Hematopoietic multipotent progenitor cell treated with erythropoietin and hydrocortisone succinate and interleukin-3 and kit ligand, for 15 days (in vitro differentiated cells): ENCODE results near the gene FOXK2.
"Not testable (repeated sequence)": the region's sequence is repeated elsewhere in the genome, so short reads cannot be mapped to it uniquely, and the experiment has no call there.

Experiments
- DNase-seq: peaks from one replicate; pipeline ENCODE4 v3.0.0-alpha.2; 2015; ENCODE audit warnings: low spot score

FOXK2 gene

GRCh38 chr17:82534401-82534812, 14.9 kb downstream of the FOXK2 start:
- no peak for DNase-seq

- DNase-seq: no peak
Observed at GRCh38 chr17:82536512-82537201, 17.1 kb downstream of the FOXK2 start.

- DNase-seq: not testable (repeated sequence)
Observed at GRCh38 chr17:82537228-82537627, 17.7 kb downstream of the FOXK2 start.

GRCh38 chr17:82539076-82539475, 19.5 kb downstream of the FOXK2 start:
- DNase-seq: not testable (repeated sequence)

GRCh38 chr17:82542439-82542838, 22.9 kb downstream of the FOXK2 start:
- no peak for DNase-seq

GRCh38 chr17:82544431-82545070, 25.0 kb downstream of the FOXK2 start:
- no peak for DNase-seq

- no peak for DNase-seq
Observed at GRCh38 chr17:82545071-82545462, 25.5 kb downstream of the FOXK2 start.

GRCh38 chr17:82547981-82548380, 28.4 kb downstream of the FOXK2 start:
- DNase-seq: no peak

DNA sequence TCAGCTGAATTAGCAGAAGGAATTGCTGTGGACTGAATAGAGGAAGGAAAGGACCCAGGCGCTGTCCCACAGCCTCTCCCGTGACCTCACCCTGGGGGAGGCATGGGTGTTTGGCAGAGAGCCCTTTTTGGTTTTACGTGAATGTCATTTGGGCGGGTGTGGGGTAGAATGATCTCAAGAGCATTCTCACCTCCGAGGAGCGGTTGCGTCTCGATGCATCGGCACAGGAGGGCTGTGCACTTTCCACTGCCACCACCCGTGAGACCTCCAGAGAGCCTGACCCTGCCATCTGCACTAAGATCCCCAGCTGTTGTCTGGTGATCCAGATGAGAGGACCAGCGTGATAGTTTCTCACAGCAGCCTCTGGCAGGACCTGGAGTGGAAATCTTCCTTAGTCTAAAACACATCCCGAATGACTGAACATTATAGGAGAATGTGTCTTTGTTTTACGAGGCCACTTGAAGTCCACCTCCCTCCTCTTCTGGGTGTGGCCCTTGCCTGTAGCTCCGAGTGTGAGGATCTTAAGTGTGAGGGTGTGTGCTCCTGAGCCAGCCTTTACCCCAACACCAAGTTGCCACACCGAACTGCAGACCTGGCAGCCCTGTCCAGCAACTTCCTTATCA, 29.3 kb downstream of the FOXK2 start:
- DNase-seq: peak; percentile 43

DNA sequence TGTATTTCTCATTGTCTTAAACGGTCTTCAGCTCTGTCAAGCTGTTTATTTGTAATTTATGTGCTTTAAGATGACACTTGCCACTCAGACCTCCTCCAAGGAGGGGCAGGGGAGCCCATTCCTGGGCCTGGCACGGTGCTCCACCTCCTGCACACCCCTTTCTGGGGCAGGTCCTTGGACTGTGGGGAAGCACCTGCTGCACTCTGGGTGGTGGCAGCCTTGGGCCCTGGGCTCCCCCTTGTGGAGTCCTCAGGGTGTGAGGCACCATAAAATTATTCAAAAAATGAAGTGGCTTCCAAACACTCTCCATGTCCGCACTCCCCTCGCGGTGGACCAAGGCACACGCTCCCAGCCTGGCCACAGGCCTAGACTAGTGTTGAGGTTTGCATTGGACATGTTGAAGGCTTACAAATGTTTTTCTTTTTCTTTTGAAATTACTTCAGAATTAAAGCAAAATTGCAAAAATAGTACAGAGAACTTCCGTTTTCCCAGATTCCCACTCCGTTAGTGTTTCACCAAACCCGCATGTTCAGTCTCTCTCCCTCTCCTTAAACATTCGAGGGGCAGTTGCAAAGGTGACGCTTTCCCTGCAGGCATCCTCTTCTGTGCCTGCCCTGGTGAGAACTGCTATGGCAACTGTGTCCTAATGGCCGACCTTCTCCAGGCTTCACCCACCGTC, 32.4 kb downstream of the FOXK2 start:
- DNase-seq: peak; percentile 67

- no peak for DNase-seq
Observed at GRCh38 chr17:82552580-82552979, 33.0 kb downstream of the FOXK2 start.

GRCh38 chr17:82553210-82553930, 33.8 kb downstream of the FOXK2 start:
- DNase-seq: no peak

GRCh38 chr17:82557510-82557909, 38.0 kb downstream of the FOXK2 start:
- DNase-seq: not testable (repeated sequence)

GRCh38 chr17:82559566-82560251, 40.2 kb downstream of the FOXK2 start:
- DNase-seq: peak; percentile 42

DNA sequence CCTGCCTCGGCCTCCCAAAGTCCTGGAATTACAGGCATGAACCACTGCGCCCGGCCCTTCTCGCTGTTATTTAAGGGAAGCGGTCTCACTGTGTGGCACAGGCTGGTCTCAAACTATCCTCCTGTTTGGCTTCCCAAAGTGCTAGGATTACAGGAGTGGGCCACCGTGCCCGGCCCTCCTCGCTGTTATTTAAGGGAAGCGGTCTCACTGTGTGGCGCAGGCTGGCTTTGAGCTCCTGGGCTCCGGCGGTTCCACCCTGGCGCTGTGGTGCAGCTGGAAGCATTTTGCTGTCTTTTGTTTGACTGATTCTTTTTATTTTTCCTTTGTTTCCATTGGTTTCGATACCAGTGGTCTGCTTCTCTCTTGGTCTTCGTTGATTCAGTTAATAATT, 40.7 kb downstream of the FOXK2 start:
- no peak for DNase-seq

DNA sequence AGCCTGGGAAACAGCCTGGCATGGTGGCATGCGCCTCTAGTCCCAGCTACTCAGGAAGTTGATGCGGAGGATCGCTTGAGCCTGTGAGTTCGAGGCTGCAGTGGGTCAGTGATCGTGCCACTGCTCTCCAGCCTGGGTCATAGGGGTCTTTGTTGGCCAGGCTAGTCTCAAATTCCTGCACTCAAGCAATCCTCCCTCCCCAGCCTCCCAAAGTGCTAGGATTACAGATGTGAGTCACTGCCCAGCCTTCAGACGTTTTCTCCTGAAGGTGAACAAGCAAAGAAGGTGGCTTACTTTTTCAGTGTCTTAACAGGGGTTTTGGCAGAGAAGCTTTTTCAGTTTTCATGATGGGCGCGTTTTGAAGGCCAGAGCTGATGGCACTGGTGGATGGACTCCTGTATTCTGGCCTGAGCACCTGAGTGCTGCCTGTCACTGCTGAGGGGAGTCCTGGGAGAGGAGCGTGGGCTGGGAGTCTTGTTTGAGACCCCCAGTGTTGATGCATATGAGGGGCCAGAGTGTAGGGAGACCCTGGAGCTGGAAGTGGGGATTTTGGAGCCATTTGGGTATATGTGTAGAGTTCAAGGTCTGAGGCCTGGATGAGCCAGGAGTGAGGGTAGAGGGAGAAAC, 41.4 kb downstream of the FOXK2 start:
- DNase-seq: no peak

- DNase-seq: no peak
Observed at GRCh38 chr17:82561429-82562035, 42.0 kb downstream of the FOXK2 start.

DNA sequence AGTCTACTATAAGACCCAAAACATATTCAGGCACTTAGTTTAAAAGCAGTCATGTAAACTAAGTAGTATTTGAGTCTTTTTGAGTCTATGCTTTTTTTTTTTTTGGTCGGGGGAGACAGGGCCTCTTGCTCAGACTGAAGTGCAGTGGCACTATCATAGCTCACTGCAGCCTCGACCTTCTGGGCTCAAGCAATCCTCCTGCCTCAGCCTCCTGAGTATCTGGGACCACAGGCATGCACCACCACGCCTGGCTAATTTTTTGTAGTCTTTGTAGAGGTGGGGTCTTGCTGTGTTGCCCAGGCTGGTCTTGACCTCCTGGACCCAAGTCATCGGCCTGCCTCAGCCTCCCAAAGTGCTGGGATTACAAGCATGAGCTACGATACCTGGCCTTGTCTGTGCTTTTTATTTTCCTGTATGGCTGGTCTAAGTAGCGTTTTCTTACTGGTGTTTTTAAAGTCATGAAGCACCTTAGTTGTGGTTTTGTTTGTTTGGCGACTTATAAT, 43.2 kb downstream of the FOXK2 start:
- DNase-seq: not testable (repeated sequence)

GRCh38 chr17:82563318-82563717, 43.8 kb downstream of the FOXK2 start:
- DNase-seq: no peak

GRCh38 chr17:82563745-82564144, 44.2 kb downstream of the FOXK2 start:
- DNase-seq: not testable (repeated sequence)
